ENCODE results near the gene UBE2N. TPM values are rescaled to one million over a fixed set of nuclear protein-coding genes. Genes with fewer than 3 reads are reported as not detected.

Gene UBE2N
- total and polyA plus RNA-seq, 2 of the 8 experiments (the other 6 are each of a cell fraction or from before 2014, with no cell fraction given) = 108 to 225 TPM

DNA sequence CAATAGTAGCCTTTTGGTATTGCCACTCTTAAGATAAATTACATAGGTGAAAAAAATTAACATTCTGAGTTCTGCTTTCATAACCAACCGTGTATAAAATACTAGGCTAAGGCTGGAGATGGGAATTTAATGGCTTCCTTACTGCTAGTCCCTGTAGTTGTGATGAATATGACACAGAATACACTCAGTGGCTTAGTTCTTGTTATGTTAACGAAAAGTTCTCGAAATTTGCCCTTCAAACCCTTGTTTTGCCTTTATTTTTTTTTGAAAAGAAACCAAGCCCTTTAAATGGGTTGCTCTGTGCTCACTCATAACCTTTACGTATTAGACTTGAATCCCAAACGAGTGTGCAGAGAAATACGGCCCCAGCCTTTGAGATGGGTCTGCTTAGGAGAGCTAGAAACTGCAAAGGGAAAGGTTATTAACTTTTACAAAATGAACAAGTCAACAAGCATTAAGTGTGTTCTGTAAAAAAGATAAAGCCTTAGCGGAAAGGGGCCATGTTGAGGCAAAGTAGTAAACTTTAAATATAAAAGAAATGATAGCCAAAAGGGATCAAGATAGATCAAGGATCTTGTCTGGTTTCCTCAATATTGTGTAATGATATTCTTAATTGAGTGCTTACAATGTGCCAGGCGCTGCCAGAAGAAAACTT is 62.3 kb downstream of the UBE2N start:
- no peak overlapping the region for H2BK20ac ChIP-seq (ENCODE audit: low read length)
- H3K9me3 ChIP-seq (ENCODE audit: insufficient read depth in 2 of 2, low read depth in 1 of 2, low read length in 1 of 2) = no peaks in the 10 kb centered on the region
- ChIA-PET POLR2A (ENCODE audit: partially characterized antibody) (interaction anchor here (1.1 kb wide), 1 partner anchor 10 kb away, joined by 3 read pairs; no protein-coding TSS in a partner anchor), CTCF (ENCODE audit: partially characterized antibody) (interaction anchor here (0.6 to 3.5 kb wide), 4 partner anchors 18 to 282 kb away, joined by 3 to 16 read pairs (median 9); no protein-coding TSS in a partner anchor)
- peaks cover 12% of the 10 kb centered on the region for H3K23me2 ChIP-seq (ENCODE audit: low read depth, low read length)
- H3K4me3 ChIP-seq (ENCODE audit: extremely low read depth in 1 of 4, insufficient read depth in 2 of 4, low read depth in 3 of 4, low read length in 4 of 4) = peak overlapping the region; percentile 59 to 96 (median 82)
- no peak overlapping the region for H2BK5ac ChIP-seq (ENCODE audit: low read depth, low read length)
- H4K20me1 ChIP-seq (replicated peaks in 1 of 2; ENCODE audit: control insufficient read depth in 1 of 2, insufficient read depth in 2 of 2, low read length in 2 of 2) = peaks cover 0 to 12% of the 10 kb centered on the region in 2 experiments
- peak overlapping the region; percentile 75 to 92 for H3K4me2 ChIP-seq (ENCODE audit: insufficient read depth in 1 of 2, low read depth in 2 of 2, low read length in 2 of 2)
- H2BK15ac ChIP-seq (ENCODE audit: low read length) = no peak overlapping the region
- H3K27me3 ChIP-seq (replicated peaks in 1 of 4; ENCODE audit: control insufficient read depth in 3 of 4, extremely low read depth in 1 of 4, insufficient read depth in 3 of 4, low read length in 3 of 4) = no peaks in the 10 kb centered on the region
- FAIRE-seq = no peak
- no peak overlapping the region for H2AK5ac ChIP-seq (ENCODE audit: low read depth, low read length)
- no peaks in the 10 kb centered on the region for H3K36me3 ChIP-seq (ENCODE audit: control insufficient read depth in 2 of 4, insufficient read depth in 4 of 4, low read length in 3 of 4)
- H4K8ac ChIP-seq (ENCODE audit: extremely low read depth, insufficient read depth, low read length) = no peak overlapping the region
- no peak overlapping the region for H4K91ac ChIP-seq (replicated peaks; ENCODE audit: insufficient read length, low read length)
- no peak overlapping the region for H2BK12ac ChIP-seq (ENCODE audit: low read depth, low read length)
- H2BK120ac ChIP-seq (replicated peaks; ENCODE audit: low read depth, low read length) = no peak overlapping the region
- H3K79me1 ChIP-seq (ENCODE audit: low read depth, low read length) = no peaks in the 10 kb centered on the region
- no peak overlapping the region for H3K4ac ChIP-seq (replicated peaks; ENCODE audit: insufficient read length, low read depth, low read length)
- no peak overlapping the region for H3K23ac ChIP-seq (ENCODE audit: insufficient read length)
- H3K9ac ChIP-seq (replicated peaks in 1 of 4; ENCODE audit: extremely low read depth in 1 of 4, low read depth in 3 of 4, low read length in 3 of 4) = peak overlapping the region; percentile 52 to 85 (median 74); a peak in 6 of 7 replicates
- H3K4me1 ChIP-seq (replicated peaks in 1 of 4; ENCODE audit: control insufficient read depth in 3 of 4, insufficient read depth in 4 of 4, low read length in 3 of 4) = peaks cover 8 to 18% (median 12%) of the 10 kb centered on the region in 4 experiments; a peak in 6 of 7 replicates
- H3K27ac ChIP-seq (ENCODE audit: low read depth, low read length) = no peak overlapping the region
- TF ChIP-seq KDM5A (IDR thresholded peaks at IDR 0.05; ENCODE audit: low read length) = no peak
- no peak for TF ChIP-seq EP300 (IDR thresholded peaks at IDR 0.05; ENCODE audit: borderline replicate concordance in 1 of 2, low read depth in 2 of 2, low read length in 2 of 2)
- WGBS, 2 experiments (ENCODE audit: extremely low coverage in 1 of 2, insufficient coverage in 1 of 2, insufficient read length in 1 of 2, insufficient replicate concordance in 2 of 2, low coverage in 1 of 2, low lambda C conversion rate in 2 of 2, missing lambda C conversion rate in 1 of 2) = 24% methylated on average over 8 of the region's 8 CpGs; no CpG with 5 or more reads in 1 of the 2 experiments
- no peak overlapping the region for H3K18ac ChIP-seq (ENCODE audit: extremely low read depth, low read length)
- no peak for DNase-seq (ENCODE audit: low read depth in 1 of 2, low spot score in 2 of 2)
- H2AFZ ChIP-seq (ENCODE audit: low read length) = no peak overlapping the region
- no peak overlapping the region for H4K5ac ChIP-seq (ENCODE audit: insufficient read length, low read depth, low read length)
- no peak overlapping the region for H3K56ac ChIP-seq (replicated peaks; ENCODE audit: insufficient read length, low read depth, low read length)
- no peak overlapping the region for H3K14ac ChIP-seq (ENCODE audit: insufficient read length)
- H3K79me2 ChIP-seq (ENCODE audit: control insufficient read depth in 1 of 2, insufficient read depth in 2 of 2, low read length in 2 of 2) = peaks cover 22 to 61% of the 10 kb centered on the region in 2 experiments
